Liver (tissue), 9 donors: ENCODE measurements around the gene SCP2. TPM values are rescaled to one million over a fixed set of nuclear protein-coding genes. Genes with fewer than 3 reads are reported as not detected.

Experiments
- DNase-seq: peaks from one replicate; pipeline ENCODE4 v3.0.0-alpha.2; 2017; ENCODE audit warnings: low spot score
- H3K27ac ChIP-seq, 2 donors: one replicate each; pipeline ENCODE4 v1.7.0; 2013; ENCODE audit warnings: inconsistent platforms in 2 of 2, low read length in 2 of 2, control low read depth in 1 of 2, low read depth in 1 of 2, mild to moderate bottlenecking in 1 of 2
- H3K27me3 ChIP-seq, 4 donors: one replicate each; pipeline versions ENCODE4 v1.6.1 to v1.7.0; 2013; ENCODE audit warnings: low read length in 3 of 4, inconsistent platforms in 1 of 4, mild to moderate bottlenecking in 1 of 4, moderate library complexity in 1 of 4; ENCODE audit not compliant: control insufficient read depth in 4 of 4, insufficient read depth in 4 of 4
- H3K36me3 ChIP-seq, 4 donors: one replicate each; pipeline versions ENCODE4 v1.6.1 to v1.7.0; 2013; ENCODE audit warnings: low read length in 3 of 4, mild to moderate bottlenecking in 3 of 4, low read depth in 1 of 4, moderate library complexity in 1 of 4; ENCODE audit not compliant: control insufficient read depth in 4 of 4, insufficient read depth in 3 of 4
- H3K4me1 ChIP-seq, 4 donors: one replicate each; pipeline versions ENCODE4 v1.6.1 to v1.7.0; 2013; ENCODE audit warnings: low read length in 3 of 4, mild to moderate bottlenecking in 3 of 4, moderate library complexity in 1 of 4; ENCODE audit not compliant: control insufficient read depth in 4 of 4, insufficient read depth in 4 of 4
- H3K4me3 ChIP-seq, 3 donors: one replicate each; pipeline versions ENCODE4 v1.6.1 to v1.7.0; 2013; ENCODE audit warnings: low read length in 3 of 3, control low read depth in 1 of 3, low read depth in 1 of 3, mild to moderate bottlenecking in 1 of 3
- H3K9ac ChIP-seq, 2 donors: one replicate each; pipeline ENCODE4 v1.7.0; 2013; ENCODE audit warnings: low read length in 2 of 2, mild to moderate bottlenecking in 2 of 2, moderate library complexity in 2 of 2, control low read depth in 1 of 2, low read depth in 1 of 2
- H3K9me3 ChIP-seq, 4 donors: one replicate each; pipeline versions ENCODE4 v1.6.1 to v1.7.0; 2013; ENCODE audit warnings: low read length in 3 of 4; ENCODE audit not compliant: control insufficient read depth in 4 of 4
- ATF3 ChIP-seq: IDR thresholded peaks from 2 replicates; pipeline ENCODE4 v1.6.1; 2016; ENCODE audit warnings: antibody characterized with exemption
- FOXA1 ChIP-seq: IDR thresholded peaks from 2 replicates; pipeline ENCODE4 v1.6.1; 2016; ENCODE audit warnings: antibody characterized with exemption
- FOXA2 ChIP-seq: IDR thresholded peaks from 2 replicates; pipeline ENCODE4 v1.6.1; 2016; ENCODE audit warnings: antibody characterized with exemption
- GABPA ChIP-seq, 2 donors: IDR thresholded peaks in 1 of 2; conservative IDR thresholded peaks in 1 of 2; 2 replicates each; pipeline ENCODE4 v1.6.1; 2016; ENCODE audit warnings: antibody characterized with exemption in 2 of 2, mild to moderate bottlenecking in 1 of 2, moderate library complexity in 1 of 2
- HNF4A ChIP-seq, 2 donors: conservative IDR thresholded peaks; 2 replicates each; pipeline ENCODE4 v1.6.1; 2016; ENCODE audit warnings: antibody characterized with exemption in 2 of 2, mild to moderate bottlenecking in 2 of 2
- HNF4G ChIP-seq: IDR thresholded peaks from 2 replicates; pipeline ENCODE4 v1.6.1; 2016; ENCODE audit warnings: antibody characterized with exemption
- JUND ChIP-seq, 2 donors: IDR thresholded peaks; 2 replicates each; pipeline ENCODE4 v1.6.1; 2016; ENCODE audit warnings: antibody characterized with exemption in 2 of 2
- NR2F2 ChIP-seq: IDR thresholded peaks from 2 replicates; pipeline ENCODE4 v1.6.1; 2016; ENCODE audit warnings: antibody characterized with exemption
- RAD21 ChIP-seq, 2 donors: IDR thresholded peaks; 2 replicates each; pipeline ENCODE4 v1.6.1; 2016; ENCODE audit warnings: antibody characterized with exemption in 2 of 2, mild to moderate bottlenecking in 2 of 2
- RXRA ChIP-seq, 2 donors: IDR thresholded peaks; 2 replicates each; pipeline ENCODE4 v1.6.1; 2017 to 2018; ENCODE audit warnings: antibody characterized with exemption in 2 of 2, mild to moderate bottlenecking in 1 of 2
- SP1 ChIP-seq: IDR thresholded peaks from 2 replicates; pipeline ENCODE4 v1.6.1; 2018; ENCODE audit warnings: antibody characterized with exemption, mild to moderate bottlenecking
- TAF1 ChIP-seq: conservative IDR thresholded peaks from 2 replicates; pipeline ENCODE4 v1.6.1; 2016; ENCODE audit warnings: antibody characterized with exemption, mild to moderate bottlenecking
- YY1 ChIP-seq: IDR thresholded peaks from 2 replicates; pipeline ENCODE4 v1.6.1; 2016; ENCODE audit warnings: antibody characterized with exemption, mild to moderate bottlenecking
- ZBTB33 ChIP-seq: IDR thresholded peaks from 2 replicates; pipeline ENCODE4 v1.6.1; 2016; ENCODE audit warnings: antibody characterized with exemption
- WGBS: extraction: QIAGEN DNeasy Blood & Tissue Kit; methylation state at CpG from one replicate; pipeline ENCODE4 v1.1.7; 2013; 5-methylcytosine and 5-hydroxymethylcytosine counted together
- polyA plus RNA-seq, 2 donors: library from polyadenylated mRNA; stranded (reverse) in 1 of 2; unstranded in 1 of 2; fragments of 200-250 nt in 1 of 2; fragments of >200 nt in 1 of 2; fragmentation: Nextera tagmentation in 1 of 2; extraction: Ambion mirVana in 1 of 2; gene quantifications; one replicate each; pipeline versions ENCODE4 v1.2.1 to v1.2.3, GENCODE V29; 2013 to 2015
- total RNA-seq, 2 donors: library from RNA; depleted of rRNA; stranded (reverse); fragments of >200 nt; gene quantifications; one replicate each; pipeline ENCODE4 v1.2.3, GENCODE V29; 2014
- TF ChIP-seq, protein P1 (sequence below): IDR thresholded peaks from 2 replicates; pipeline ENCODE4 v1.6.1; 2016; ENCODE audit warnings: antibody characterized with exemption, mild to moderate bottlenecking
- TF ChIP-seq, protein P2 (sequence below): IDR thresholded peaks from 2 replicates; pipeline ENCODE4 v1.6.1; 2016; ENCODE audit warnings: antibody characterized with exemption
- donor health status: healthy.
- donor health status: healthy.
- donor health status: healthy.
- donor health status: healthy.
- donor health status: healthy.

SCP2 gene
- total and polyA plus RNA-seq, 4 donors = 122 to 811 (median 529) TPM

- Histone ChIP-seq H3K36me3 (peaks cover 3 to 42% (median 19%) of the 10 kb centered on the region in 4 donors), H3K27ac (no peak overlapping the region), H3K27me3 (no peaks in the 10 kb centered on the region), H3K4me3 (no peak overlapping the region), H3K9me3 (no peaks in the 10 kb centered on the region), H3K4me1 (peaks cover under 1 to 10% (median 5%) of the 10 kb centered on the region in 4 donors), H3K9ac (peak overlapping the region in 1 of 2 donors; percentile 18)
- DNase-seq = no peak
- 98% methylated on average over 1 of the region's 1 CpG for WGBS
- TF ChIP-seq, protein P1, sequence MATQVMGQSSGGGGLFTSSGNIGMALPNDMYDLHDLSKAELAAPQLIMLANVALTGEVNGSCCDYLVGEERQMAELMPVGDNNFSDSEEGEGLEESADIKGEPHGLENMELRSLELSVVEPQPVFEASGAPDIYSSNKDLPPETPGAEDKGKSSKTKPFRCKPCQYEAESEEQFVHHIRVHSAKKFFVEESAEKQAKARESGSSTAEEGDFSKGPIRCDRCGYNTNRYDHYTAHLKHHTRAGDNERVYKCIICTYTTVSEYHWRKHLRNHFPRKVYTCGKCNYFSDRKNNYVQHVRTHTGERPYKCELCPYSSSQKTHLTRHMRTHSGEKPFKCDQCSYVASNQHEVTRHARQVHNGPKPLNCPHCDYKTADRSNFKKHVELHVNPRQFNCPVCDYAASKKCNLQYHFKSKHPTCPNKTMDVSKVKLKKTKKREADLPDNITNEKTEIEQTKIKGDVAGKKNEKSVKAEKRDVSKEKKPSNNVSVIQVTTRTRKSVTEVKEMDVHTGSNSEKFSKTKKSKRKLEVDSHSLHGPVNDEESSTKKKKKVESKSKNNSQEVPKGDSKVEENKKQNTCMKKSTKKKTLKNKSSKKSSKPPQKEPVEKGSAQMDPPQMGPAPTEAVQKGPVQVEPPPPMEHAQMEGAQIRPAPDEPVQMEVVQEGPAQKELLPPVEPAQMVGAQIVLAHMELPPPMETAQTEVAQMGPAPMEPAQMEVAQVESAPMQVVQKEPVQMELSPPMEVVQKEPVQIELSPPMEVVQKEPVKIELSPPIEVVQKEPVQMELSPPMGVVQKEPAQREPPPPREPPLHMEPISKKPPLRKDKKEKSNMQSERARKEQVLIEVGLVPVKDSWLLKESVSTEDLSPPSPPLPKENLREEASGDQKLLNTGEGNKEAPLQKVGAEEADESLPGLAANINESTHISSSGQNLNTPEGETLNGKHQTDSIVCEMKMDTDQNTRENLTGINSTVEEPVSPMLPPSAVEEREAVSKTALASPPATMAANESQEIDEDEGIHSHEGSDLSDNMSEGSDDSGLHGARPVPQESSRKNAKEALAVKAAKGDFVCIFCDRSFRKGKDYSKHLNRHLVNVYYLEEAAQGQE = no peak
Observed at GRCh38 chr1:53016705-53017104, 89.6 kb downstream of the SCP2 start.

DNA sequence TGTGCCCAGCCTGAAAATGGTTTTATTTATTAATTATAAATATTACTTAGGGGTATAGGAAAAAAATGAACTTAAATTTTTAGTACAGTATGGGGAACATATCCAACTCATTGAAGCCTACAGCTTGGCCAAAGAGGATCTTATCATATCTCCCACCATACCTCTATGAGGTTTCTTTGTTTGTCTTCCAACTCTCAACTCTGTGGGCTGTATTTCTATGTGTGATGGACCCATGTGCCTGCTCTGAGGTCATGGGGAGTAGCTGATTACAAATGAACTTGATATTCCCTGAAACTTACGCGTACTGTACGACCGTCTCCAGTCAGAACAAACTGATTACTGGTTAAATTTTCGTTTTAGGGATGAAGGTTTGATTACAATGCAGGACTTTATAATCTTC is 93.5 kb downstream of the SCP2 start:
- no peak overlapping the region for H3K4me3 ChIP-seq
- no peak for TF ChIP-seq FOXA1
- TF ChIP-seq, protein P2, sequence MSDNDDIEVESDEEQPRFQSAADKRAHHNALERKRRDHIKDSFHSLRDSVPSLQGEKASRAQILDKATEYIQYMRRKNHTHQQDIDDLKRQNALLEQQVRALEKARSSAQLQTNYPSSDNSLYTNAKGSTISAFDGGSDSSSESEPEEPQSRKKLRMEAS = no peak
- no peak for TF ChIP-seq JUND (IDR thresholded peaks at IDR 0.05)
- no peak for TF ChIP-seq RAD21 (IDR thresholded peaks at IDR 0.05)
- TF ChIP-seq, protein P1 = no peak
- no peak for TF ChIP-seq SP1
- no peak for TF ChIP-seq ZBTB33
- TF ChIP-seq RXRA (IDR thresholded peaks at IDR 0.05) = no peak
- TF ChIP-seq HNF4G = no peak
- TF ChIP-seq FOXA2 = no peak
- no peak for TF ChIP-seq GABPA (IDR thresholded peaks at IDR 0.05 in 1 of 2, conservative IDR thresholded peaks at IDR 0.05 in 1 of 2)
- no peak for TF ChIP-seq HNF4A (conservative IDR thresholded peaks at IDR 0.05)
- TF ChIP-seq NR2F2 = no peak
- TF ChIP-seq TAF1 = no peak
- TF ChIP-seq ATF3 = no peak
- no peak for TF ChIP-seq YY1
- no peak overlapping the region for H3K9ac ChIP-seq
- H3K4me1 ChIP-seq = peaks cover 9 to 16% (median 11%) of the 10 kb centered on the region in 4 donors
- H3K9me3 ChIP-seq = no peaks in the 10 kb centered on the region
- no peaks in the 10 kb centered on the region for H3K27me3 ChIP-seq
- H3K27ac ChIP-seq = no peak overlapping the region
- DNase-seq = no peak
- 52% methylated on average over 5 of the region's 5 CpGs for WGBS
- peaks cover 1 to 45% (median 23%) of the 10 kb centered on the region in 4 donors for H3K36me3 ChIP-seq
